Skeletal muscle satellite cell (primary cell): ENCODE data around the gene NRXN2.

Source experiments
- H3K27me3 ChIP-seq: 2 replicates; pipeline ENCODE4 v1.7.0; 2013; ENCODE audit warnings: low read length; ENCODE audit not compliant: control insufficient read depth, insufficient read depth
- H3K36me3 ChIP-seq: 2 replicates; pipeline ENCODE4 v1.7.0; 2013; ENCODE audit warnings: mild to moderate bottlenecking, control low read depth, low read length; ENCODE audit not compliant: insufficient read depth
- H3K4me1 ChIP-seq: 2 replicates; pipeline ENCODE4 v1.7.0; 2013; ENCODE audit warnings: low read length; ENCODE audit not compliant: control insufficient read depth, insufficient read depth
- H3K4me2 ChIP-seq: 2 replicates; pipeline ENCODE4 v1.7.0; 2013; ENCODE audit warnings: mild to moderate bottlenecking, low read length
- H3K4me3 ChIP-seq: 2 replicates; pipeline ENCODE4 v1.7.0; 2013; ENCODE audit warnings: low read length
- H3K9ac ChIP-seq: 2 replicates; pipeline ENCODE4 v1.7.0; 2013; ENCODE audit warnings: mild to moderate bottlenecking, low read depth, low read length, moderate library complexity
- H3K9me3 ChIP-seq: replicated peaks from 2 replicates; pipeline ENCODE4 v1.7.0; 2013; ENCODE audit warnings: mild to moderate bottlenecking, control low read depth, low read length

NRXN2 gene

DNA sequence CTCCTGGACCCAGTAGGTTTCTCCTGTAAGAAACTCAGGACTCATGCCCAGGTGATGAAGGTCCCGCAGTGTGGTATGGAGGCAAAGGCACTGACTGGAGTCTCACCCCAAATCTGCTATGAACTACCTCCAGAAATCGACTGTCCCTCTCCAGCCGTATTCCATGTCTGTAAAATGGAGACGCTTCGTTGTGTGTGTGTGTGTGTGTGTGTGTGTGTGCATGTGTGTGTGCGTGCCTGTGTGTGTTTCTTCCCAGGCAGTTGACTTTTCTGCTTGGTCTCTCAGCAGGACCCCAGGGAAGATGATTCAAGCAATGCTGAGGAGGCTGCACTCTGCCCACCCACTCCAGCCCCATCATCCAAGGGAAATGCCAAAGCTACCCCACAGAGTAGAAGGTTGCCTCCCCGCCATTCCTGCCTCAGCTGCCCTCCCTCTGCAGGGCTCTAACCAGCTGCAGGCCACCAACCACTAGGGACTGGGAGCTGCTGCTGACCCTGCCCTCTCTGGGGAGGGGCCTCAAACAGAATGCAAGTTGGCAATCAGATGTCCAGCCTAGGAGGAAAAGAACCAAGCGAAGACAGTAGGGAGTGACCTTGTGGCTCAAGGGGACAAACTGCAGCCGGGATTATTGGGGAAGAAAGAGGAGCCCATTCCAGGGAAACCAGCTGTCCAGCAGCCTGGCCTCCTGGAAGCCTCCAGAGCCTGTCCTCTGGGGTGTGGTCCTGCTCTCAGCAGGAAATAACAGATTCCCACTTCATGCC is 75.8 kb downstream of the NRXN2 start:
- peaks cover 64% of the 10 kb centered on the region for H3K27me3 ChIP-seq
- H3K9me3 ChIP-seq: no peaks in the 10 kb centered on the region
- no peak overlapping the region for H3K4me3 ChIP-seq
- no peak overlapping the region for H3K4me2 ChIP-seq
- no peaks in the 10 kb centered on the region for H3K36me3 ChIP-seq
- no peaks in the 10 kb centered on the region for H3K4me1 ChIP-seq
- H3K9ac ChIP-seq: no peak overlapping the region

- H3K36me3 ChIP-seq: no peaks in the 10 kb centered on the region
- H3K27me3 ChIP-seq: peaks cover 78% of the 10 kb centered on the region
- H3K4me2 ChIP-seq: no peak overlapping the region
- H3K4me1 ChIP-seq: no peaks in the 10 kb centered on the region
- no peak overlapping the region for H3K9ac ChIP-seq
- no peak overlapping the region for H3K4me3 ChIP-seq
- H3K9me3 ChIP-seq: no peaks in the 10 kb centered on the region
Measured at GRCh38 chr11:64644647-64645275, 78.2 kb downstream of the NRXN2 start.

GRCh38 chr11:64643920-64644646 is 78.9 kb downstream of the NRXN2 start:
- peaks cover 77% of the 10 kb centered on the region for H3K27me3 ChIP-seq
- no peak overlapping the region for H3K4me2 ChIP-seq
- H3K9me3 ChIP-seq: no peaks in the 10 kb centered on the region
- no peak overlapping the region for H3K9ac ChIP-seq
- H3K36me3 ChIP-seq: no peaks in the 10 kb centered on the region
- H3K4me3 ChIP-seq: no peak overlapping the region
- H3K4me1 ChIP-seq: no peaks in the 10 kb centered on the region

- Histone ChIP-seq H3K4me2 (no peak overlapping the region), H3K27me3 (peaks cover 79% of the 10 kb centered on the region), H3K9ac (no peak overlapping the region), H3K4me1 (no peaks in the 10 kb centered on the region), H3K9me3 (no peaks in the 10 kb centered on the region), H3K36me3 (no peaks in the 10 kb centered on the region), H3K4me3 (no peak overlapping the region)
Measured at GRCh38 chr11:64643256-64643881, 79.6 kb downstream of the NRXN2 start.

- no peak overlapping the region for H3K9ac ChIP-seq
- peaks cover 3% of the 10 kb centered on the region for H3K4me1 ChIP-seq
- H3K9me3 ChIP-seq: no peaks in the 10 kb centered on the region
- H3K4me2 ChIP-seq: no peak overlapping the region
- no peak overlapping the region for H3K4me3 ChIP-seq
- peaks cover 79% of the 10 kb centered on the region for H3K27me3 ChIP-seq
- H3K36me3 ChIP-seq: no peaks in the 10 kb centered on the region
Measured at GRCh38 chr11:64642871-64643255, 80.1 kb downstream of the NRXN2 start.

- Histone ChIP-seq H3K4me1 (peaks cover 5% of the 10 kb centered on the region), H3K36me3 (no peaks in the 10 kb centered on the region), H3K27me3 (peaks cover 75% of the 10 kb centered on the region), H3K9ac (no peak overlapping the region), H3K9me3 (no peaks in the 10 kb centered on the region), H3K4me3 (no peak overlapping the region), H3K4me2 (no peak overlapping the region)
Measured at GRCh38 chr11:64642418-64642735, 80.6 kb downstream of the NRXN2 start.

GRCh38 chr11:64641596-64642417 is 81.2 kb downstream of the NRXN2 start:
- Histone ChIP-seq H3K4me1 (peaks cover 5% of the 10 kb centered on the region), H3K4me3 (no peak overlapping the region), H3K9me3 (no peaks in the 10 kb centered on the region), H3K9ac (no peak overlapping the region), H3K4me2 (no peak overlapping the region), H3K36me3 (no peaks in the 10 kb centered on the region), H3K27me3 (peaks cover 70% of the 10 kb centered on the region)

DNA sequence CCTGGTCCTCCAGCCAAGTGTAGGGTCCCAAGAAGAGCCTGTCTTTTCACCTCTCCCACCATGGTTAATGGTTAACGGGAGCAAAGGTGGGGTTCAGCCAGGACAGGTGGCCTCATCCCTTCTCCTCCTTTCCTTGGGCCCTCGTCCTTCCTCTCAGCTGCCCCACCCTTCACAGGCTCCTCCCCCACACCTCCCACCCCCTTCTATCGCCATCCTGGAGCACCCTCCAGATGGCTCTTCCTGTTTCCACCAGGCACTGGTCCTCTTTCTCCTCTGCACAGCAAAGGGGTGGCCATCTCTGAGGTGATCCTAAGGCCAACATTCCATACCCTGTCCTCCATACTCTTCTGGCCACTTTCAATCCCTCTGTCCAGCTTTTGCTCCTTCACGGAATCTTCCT is 83.1 kb downstream of the NRXN2 start:
- no peaks in the 10 kb centered on the region for H3K9me3 ChIP-seq
- H3K4me2 ChIP-seq: no peak overlapping the region
- peaks cover 5% of the 10 kb centered on the region for H3K4me1 ChIP-seq
- H3K27me3 ChIP-seq: peaks cover 55% of the 10 kb centered on the region
- no peak overlapping the region for H3K4me3 ChIP-seq
- H3K9ac ChIP-seq: no peak overlapping the region
- H3K36me3 ChIP-seq: no peaks in the 10 kb centered on the region

DNA sequence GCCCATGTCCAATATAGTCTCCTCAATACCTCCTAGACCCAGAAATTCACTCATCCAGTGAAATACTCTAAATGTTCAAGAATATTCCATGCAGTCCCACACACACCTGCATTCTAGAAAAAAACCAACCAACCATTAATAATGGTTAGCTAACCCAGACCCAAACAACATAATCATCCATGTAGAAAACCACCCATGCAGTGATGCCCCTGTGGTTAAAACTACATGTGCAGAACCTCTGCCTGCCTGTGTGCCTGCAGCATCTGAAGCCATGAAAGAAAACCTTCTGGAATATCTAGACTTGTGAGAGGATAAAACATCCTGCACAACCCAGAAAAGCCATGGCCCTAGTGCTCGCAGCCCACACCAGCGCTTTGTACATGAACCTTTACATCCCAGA is 84.2 kb downstream of the NRXN2 start:
- no peak overlapping the region for H3K4me3 ChIP-seq
- peaks cover 5% of the 10 kb centered on the region for H3K4me1 ChIP-seq
- no peaks in the 10 kb centered on the region for H3K36me3 ChIP-seq
- H3K9me3 ChIP-seq: no peaks in the 10 kb centered on the region
- no peak overlapping the region for H3K9ac ChIP-seq
- no peak overlapping the region for H3K4me2 ChIP-seq
- peaks cover 44% of the 10 kb centered on the region for H3K27me3 ChIP-seq

GRCh38 chr11:64638018-64638665 is 84.9 kb downstream of the NRXN2 start:
- peaks cover 43% of the 10 kb centered on the region for H3K27me3 ChIP-seq
- no peaks in the 10 kb centered on the region for H3K9me3 ChIP-seq
- peak overlapping the region; percentile 30 for H3K4me3 ChIP-seq
- H3K4me2 ChIP-seq: peak overlapping the region; percentile 52
- no peak overlapping the region for H3K9ac ChIP-seq
- no peaks in the 10 kb centered on the region for H3K36me3 ChIP-seq
- peaks cover 5% of the 10 kb centered on the region for H3K4me1 ChIP-seq
